Stomach smooth muscle (tissue), 2 donors: ENCODE measurements around the gene KLK5.

Experiments
- H3K27ac ChIP-seq: one replicate; pipeline ENCODE4 v1.7.0; 2013; ENCODE audit warnings: mild to moderate bottlenecking, low read length, inconsistent platforms
- H3K27me3 ChIP-seq, 2 donors: one replicate each; pipeline ENCODE4 v1.7.0; 2013; ENCODE audit warnings: low read length in 2 of 2; ENCODE audit not compliant: insufficient read depth in 2 of 2, control insufficient read depth in 1 of 2
- H3K36me3 ChIP-seq, 2 donors: one replicate each; pipeline ENCODE4 v1.7.0; 2013; ENCODE audit warnings: low read length in 2 of 2; ENCODE audit not compliant: control insufficient read depth in 2 of 2, insufficient read depth in 2 of 2
- H3K4me1 ChIP-seq: one replicate; pipeline ENCODE4 v1.7.0; 2013; ENCODE audit warnings: low read length; ENCODE audit not compliant: control insufficient read depth, insufficient read depth
- H3K4me3 ChIP-seq, 2 donors: one replicate each; pipeline ENCODE4 v1.7.0; 2013; ENCODE audit warnings: low read length in 2 of 2
- H3K9ac ChIP-seq, 2 donors: one replicate each; pipeline ENCODE4 v1.7.0; 2013; ENCODE audit warnings: low read length in 2 of 2, mild to moderate bottlenecking in 1 of 2
- H3K9me3 ChIP-seq, 2 donors: one replicate each; pipeline ENCODE4 v1.7.0; 2013; ENCODE audit warnings: low read length in 2 of 2; ENCODE audit not compliant: control insufficient read depth in 2 of 2
- donor health status: healthy.
- donor health status: Pancreatic carcinoma.

KLK5 gene

GRCh38 chr19:50922317-50922853, 30.5 kb downstream of the KLK5 start:
- Histone ChIP-seq H3K9me3 (no peaks in the 10 kb centered on the region), H3K4me3 (no peak overlapping the region), H3K36me3 (no peaks in the 10 kb centered on the region), H3K4me1 (peaks cover 2% of the 10 kb centered on the region), H3K27ac (no peak overlapping the region), H3K27me3 (peaks cover 8 to 9% of the 10 kb centered on the region in 2 donors), H3K9ac (no peak overlapping the region)

- Histone ChIP-seq H3K9ac (no peak overlapping the region), H3K4me3 (no peak overlapping the region), H3K27ac (no peak overlapping the region), H3K9me3 (no peaks in the 10 kb centered on the region), H3K36me3 (no peaks in the 10 kb centered on the region), H3K4me1 (peaks cover 2% of the 10 kb centered on the region), H3K27me3 (peaks cover 8 to 14% of the 10 kb centered on the region in 2 donors)
These were observed 31.2 kb downstream of the KLK5 start for GRCh38 chr19:50921426-50922316.

DNA sequence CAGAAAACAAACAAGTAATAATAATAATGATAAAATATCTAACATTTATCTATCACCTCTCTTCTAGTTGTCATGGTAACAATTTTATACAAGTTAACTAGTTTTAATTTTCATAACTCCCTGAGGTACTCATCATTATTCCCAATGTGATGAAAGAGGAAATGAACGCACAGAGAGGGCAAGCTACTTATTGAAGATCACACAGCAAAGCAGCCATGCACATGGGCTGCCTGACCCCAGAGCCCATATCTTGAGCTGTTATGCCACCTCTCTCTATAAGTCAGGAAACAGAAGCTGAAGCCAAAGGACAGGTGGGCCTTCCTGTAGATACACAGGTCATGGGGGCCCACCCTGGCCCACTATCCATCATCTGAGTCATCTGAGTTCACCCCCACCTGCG, 36.8 kb downstream of the KLK5 start:
- no peaks in the 10 kb centered on the region for H3K9me3 ChIP-seq
- H3K27me3 ChIP-seq = peaks cover 12 to 19% of the 10 kb centered on the region in 2 donors

DNA sequence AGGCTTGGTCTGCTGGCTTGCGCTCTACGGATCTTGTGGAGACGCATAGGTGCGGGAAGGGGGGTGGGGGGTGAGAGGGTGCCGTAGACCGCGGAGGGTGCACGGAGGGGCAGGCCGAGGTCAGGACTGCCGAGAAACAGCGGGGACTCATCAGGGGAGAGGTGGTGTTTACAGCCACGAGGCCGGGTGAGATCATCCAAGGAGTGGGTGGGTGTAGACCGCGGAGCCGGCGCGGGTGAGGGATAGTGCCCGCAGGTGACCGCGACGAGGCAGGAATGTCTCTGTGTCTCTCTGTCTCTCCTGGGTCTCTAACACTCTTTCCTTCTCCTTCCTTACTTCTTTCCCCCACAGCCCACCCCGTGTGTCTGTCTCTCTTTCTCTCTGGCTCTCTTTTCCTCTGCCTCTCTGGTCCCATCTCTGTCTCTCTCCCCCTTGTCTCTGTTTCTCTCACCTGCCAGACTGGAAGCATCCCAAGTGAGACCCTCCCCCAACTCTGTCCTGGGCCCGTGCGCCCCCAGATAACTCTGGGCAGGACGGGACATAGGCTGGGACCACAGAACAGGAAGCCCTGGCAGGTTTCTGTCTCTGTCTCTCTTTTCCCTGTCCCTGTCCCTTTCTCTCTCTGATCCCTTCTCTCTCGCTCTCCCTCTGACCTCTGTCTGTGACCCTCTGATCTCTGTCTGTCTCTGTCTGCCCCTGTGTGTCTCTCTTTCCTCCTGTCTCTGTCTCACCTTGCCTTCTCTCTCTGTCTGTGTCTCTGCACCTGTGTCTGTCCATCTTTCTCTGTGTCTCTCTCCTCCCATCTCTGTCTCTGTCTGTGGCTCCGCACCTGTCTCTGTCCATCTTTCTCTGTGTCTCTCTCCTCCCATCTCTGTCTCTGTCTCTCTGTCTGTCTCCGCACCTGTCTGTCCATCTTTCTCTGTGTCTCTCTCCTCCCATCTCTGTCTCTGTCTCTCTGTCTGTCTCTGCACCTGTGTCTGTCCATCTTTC, 39.8 kb downstream of the KLK5 start:
- Histone ChIP-seq H3K36me3 (no peaks in the 10 kb centered on the region), H3K9ac (no peak overlapping the region), H3K4me3 (no peak overlapping the region), H3K4me1 (no peaks in the 10 kb centered on the region), H3K9me3 (no peaks in the 10 kb centered on the region), H3K27ac (no peak overlapping the region), H3K27me3 (peaks cover 33 to 35% of the 10 kb centered on the region in 2 donors)

More for the DNA sequence above, 36.8 kb downstream of the KLK5 start:
- Histone ChIP-seq H3K4me3 (no peak overlapping the region), H3K36me3 (no peaks in the 10 kb centered on the region), H3K9ac (no peak overlapping the region), H3K4me1 (no peaks in the 10 kb centered on the region), H3K27ac (no peak overlapping the region)

DNA sequence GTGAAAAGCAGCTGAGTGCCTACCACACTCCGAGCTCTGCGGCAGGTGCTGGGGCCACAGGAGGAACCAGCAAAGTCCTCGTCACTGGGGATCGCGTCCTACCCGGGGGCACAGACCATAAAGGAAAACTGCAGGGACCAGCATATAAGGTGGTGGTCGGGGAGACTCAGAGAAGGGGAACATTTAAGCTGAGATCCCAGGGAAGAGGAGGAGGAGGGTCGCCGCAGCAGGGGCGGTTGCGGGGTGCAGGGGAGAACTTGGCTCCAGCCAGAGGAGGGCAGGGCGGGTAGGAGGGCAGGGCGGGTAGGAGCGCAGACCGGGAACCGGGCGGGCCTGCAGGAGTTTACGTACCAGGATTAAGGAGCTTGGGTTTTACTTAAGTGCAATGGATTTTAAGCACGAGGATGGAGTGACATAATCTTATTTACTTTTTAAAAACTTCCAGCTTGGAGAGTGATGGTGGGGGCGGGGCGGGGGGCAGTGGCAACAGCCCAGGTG, 40.7 kb downstream of the KLK5 start:
- no peaks in the 10 kb centered on the region for H3K9me3 ChIP-seq
- H3K9ac ChIP-seq = no peak overlapping the region
- no peak overlapping the region for H3K4me3 ChIP-seq
- peaks cover 33 to 36% of the 10 kb centered on the region in 2 donors for H3K27me3 ChIP-seq
- no peaks in the 10 kb centered on the region for H3K4me1 ChIP-seq
- no peak overlapping the region for H3K27ac ChIP-seq
- H3K36me3 ChIP-seq = no peaks in the 10 kb centered on the region

DNA sequence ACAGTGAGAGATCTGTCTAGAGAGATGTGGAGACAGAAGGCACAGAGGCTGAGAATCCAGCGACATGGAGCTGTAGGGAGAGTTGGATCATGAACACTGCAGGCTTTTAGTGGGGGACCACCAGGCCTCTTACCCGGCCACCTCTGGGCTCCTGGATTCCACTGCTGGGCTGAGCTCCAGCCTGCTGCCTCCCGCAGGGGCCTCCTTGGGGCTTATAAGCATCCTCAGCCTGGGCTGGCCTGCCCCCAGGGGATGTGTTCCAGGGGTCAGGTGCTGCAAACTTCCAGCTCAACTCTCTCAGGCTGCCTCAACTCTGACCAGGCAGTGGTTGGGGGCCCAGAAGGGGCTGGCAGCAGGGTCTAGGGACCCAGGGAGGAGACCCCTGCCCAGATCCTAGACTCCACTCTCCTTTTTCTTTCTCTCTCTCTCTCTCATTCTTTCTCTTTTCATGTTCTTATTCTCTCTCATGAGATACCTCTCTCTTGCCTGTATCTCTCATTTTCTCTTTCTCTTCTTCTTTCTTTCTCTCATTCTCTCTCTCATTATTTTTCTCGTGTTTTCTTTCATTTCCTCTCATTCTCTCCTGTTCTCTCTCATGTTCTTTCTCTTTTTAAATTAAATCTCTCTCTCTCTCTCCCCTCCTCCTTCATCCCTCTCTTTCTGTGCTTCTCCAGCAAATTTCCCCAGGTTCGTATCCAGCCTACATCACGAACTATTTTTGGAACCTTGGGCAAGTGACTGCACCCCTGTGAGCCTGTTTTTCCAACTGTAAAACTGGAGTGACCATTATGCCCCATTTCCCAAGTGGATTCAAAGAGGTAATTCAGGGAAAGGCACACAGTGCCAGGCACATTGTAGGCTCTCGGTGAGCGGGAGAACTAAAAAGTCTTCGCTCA, 41.4 kb downstream of the KLK5 start, which contains the start of gene KLK4:
KLK4 (minus strand) TSS at position 190 of the 896 bp plus-strand sequence. CDS start 657 bp downstream, outside the sequence.
- Histone ChIP-seq H3K27ac (no peak within 1 kb of the TSS), H3K4me3 (no peak within 1 kb of the TSS), H3K36me3 (no peaks in the 10 kb centered on the region), H3K9ac (no peak within 1 kb of the TSS), H3K9me3 (no peaks in the 10 kb centered on the region), H3K27me3 (peaks cover 33 to 37% of the 10 kb centered on the region in 2 donors), H3K4me1 (no peaks in the 10 kb centered on the region)

- Histone ChIP-seq H3K9ac (no peak overlapping the region), H3K27me3 (peaks cover 35 to 38% of the 10 kb centered on the region in 2 donors), H3K27ac (no peak overlapping the region), H3K36me3 (no peaks in the 10 kb centered on the region), H3K4me3 (no peak overlapping the region), H3K9me3 (no peaks in the 10 kb centered on the region), H3K4me1 (no peaks in the 10 kb centered on the region)
These were observed 42.1 kb downstream of the KLK5 start for GRCh38 chr19:50910722-50911121.

DNA sequence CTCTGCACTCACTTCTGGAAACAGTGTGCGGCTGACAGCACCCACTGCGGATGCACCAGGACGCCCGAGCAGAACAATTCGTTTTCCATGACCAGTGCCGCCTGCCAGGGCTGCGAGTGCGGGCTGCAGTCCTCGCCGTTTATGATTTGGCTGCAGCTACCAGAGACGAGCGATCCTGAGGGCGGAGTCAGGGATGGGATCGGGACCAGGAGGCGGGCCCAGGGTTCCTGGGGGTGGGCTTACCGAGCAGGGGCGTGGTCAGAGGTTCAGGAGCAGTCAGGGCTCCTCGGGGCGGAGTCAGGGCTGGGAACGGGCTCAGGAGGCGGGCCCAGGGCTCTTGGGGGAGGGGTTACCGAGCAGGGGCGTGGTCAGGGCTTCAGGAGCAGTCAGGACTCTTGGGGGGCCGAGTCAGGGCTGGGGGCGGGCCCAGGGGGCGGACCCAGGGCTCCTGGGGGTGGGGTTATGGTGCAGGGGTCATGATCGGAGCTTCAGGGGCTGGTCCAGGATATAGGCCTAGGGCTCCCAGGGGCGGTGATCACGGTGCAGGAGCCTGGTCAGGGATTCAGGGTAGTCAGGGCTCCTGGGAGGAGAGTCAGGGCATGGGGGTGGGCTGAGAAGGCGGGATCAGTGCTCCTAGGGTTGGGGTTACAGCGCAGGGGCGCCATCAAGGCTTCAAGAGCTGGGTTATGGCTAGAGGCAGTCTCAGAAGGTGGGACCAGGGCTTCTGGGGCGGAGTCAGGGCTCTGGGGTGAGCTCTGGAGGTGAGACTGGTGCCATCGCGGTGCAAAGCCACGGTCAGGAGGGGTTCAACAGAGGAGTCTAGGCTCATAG, 43.4 kb downstream of the KLK5 start:
- Histone ChIP-seq H3K9ac (no peak overlapping the region), H3K4me1 (no peaks in the 10 kb centered on the region), H3K36me3 (no peaks in the 10 kb centered on the region), H3K27me3 (peaks cover 35 to 41% of the 10 kb centered on the region in 2 donors), H3K27ac (no peak overlapping the region), H3K9me3 (no peaks in the 10 kb centered on the region), H3K4me3 (no peak overlapping the region)

- Histone ChIP-seq H3K9ac (no peak overlapping the region), H3K4me3 (no peak overlapping the region), H3K27ac (no peak overlapping the region), H3K36me3 (no peaks in the 10 kb centered on the region), H3K27me3 (peaks cover 35 to 41% of the 10 kb centered on the region in 2 donors), H3K9me3 (no peaks in the 10 kb centered on the region), H3K4me1 (no peaks in the 10 kb centered on the region)
These were observed 44.5 kb downstream of the KLK5 start for GRCh38 chr19:50908336-50908735.
